Vein endothelial cell (primary cell): ENCODE data around the gene ANAPC7. TPM values are rescaled to one million over a fixed set of nuclear protein-coding genes. Genes with fewer than 3 reads are reported as not detected.

Experiments used
- small RNA-seq: library from RNA; depleted of rRNA; stranded (forward); fragments of <200 nt; gene quantifications from one replicate; pipeline ENCODE3, GENCODE V24; 2012
- total RNA-seq: library from RNA; depleted of rRNA; stranded (reverse); fragments of >200 nt; gene quantifications from 2 replicates; pipeline ENCODE4 v1.2.3, GENCODE V29; 2012

The ANAPC7 gene, protein sequence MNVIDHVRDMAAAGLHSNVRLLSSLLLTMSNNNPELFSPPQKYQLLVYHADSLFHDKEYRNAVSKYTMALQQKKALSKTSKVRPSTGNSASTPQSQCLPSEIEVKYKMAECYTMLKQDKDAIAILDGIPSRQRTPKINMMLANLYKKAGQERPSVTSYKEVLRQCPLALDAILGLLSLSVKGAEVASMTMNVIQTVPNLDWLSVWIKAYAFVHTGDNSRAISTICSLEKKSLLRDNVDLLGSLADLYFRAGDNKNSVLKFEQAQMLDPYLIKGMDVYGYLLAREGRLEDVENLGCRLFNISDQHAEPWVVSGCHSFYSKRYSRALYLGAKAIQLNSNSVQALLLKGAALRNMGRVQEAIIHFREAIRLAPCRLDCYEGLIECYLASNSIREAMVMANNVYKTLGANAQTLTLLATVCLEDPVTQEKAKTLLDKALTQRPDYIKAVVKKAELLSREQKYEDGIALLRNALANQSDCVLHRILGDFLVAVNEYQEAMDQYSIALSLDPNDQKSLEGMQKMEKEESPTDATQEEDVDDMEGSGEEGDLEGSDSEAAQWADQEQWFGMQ
- total RNA-seq, result 35.9 and 52.7 TPM in 2 replicates

DNA sequence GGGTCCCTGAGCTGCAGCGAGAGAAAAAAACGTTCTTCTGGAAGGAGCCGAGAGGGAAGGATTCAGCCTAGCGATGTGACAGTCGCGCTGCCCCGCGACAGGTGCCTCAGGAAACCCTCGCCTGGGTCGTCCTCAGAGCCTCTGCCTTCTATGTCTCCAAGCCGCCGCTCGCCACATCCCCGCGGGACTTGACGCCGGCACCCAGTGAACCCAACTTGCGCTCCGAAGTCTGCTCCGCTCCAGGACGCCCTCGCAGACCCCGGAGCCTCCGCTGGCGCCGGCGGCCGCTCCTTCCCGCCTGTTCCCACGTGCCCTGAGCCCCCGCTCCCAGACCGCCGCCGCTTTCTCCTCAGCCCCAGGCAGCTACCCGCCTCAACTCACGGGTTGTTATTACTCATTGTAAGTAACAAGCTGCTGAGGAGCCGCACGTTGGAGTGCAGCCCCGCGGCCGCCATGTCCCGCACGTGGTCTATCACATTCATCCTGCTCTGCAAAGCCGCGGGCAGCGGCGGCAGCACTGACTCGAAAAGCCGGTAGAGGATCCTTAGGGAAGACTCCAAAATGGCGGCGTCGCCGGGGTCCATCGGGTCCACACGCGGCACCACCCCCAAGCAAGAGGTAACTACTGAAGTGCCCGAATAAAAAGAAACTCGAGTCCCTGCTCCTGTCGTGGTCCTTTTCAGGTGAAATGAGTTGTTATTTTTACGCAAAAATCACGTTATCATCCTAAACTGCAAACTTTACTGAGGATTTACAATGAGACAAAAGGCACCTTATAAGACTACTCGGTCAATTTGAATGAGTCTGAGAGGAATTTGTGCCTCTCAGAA, at the start of gene ANAPC7:
Gene ANAPC7, minus strand, starts transcription at position 563 of the 830 bp plus-strand sequence. Its CDS starts 81 bp downstream, at position 482.

DNA sequence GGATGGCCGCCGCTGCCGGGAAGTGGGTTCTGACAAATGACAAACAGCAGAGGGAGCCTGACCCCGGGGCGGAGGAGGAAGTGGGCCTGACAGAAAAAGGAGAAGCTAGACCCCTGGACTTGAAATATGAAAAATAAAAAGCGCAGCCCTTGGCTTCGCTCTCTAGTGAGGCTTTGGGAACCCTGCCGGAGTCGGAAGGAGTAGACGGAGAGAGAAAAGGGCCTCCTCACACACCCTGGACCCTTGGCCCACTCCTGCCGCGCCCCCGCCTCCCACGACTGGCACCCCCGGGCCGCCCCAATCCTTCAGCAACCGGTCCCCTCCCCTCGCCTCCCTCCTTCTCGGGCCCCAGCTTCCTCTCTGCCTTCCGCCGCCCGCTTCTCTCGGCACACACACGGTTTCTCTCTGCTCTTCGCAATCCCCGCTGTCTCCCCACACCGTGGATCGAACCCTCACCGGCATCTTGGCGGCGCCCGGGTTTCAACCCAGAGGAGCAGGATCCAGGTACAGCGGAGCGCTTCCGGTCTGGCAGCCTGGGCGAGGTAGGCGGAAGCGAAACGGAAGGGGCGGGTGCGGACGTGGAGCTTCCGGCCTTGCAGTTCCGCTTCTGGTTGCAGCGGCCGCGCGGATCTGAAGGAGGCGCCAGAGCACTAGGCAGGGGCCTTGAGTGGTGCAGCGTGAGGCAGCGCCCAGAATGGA, 46.4 kb upstream of the ANAPC7 start, which contains the start of gene ARPC3:
Gene ARPC3, minus strand, starts transcription at position 539 of the 699 bp plus-strand sequence. Its CDS starts 77 bp downstream, at position 462.

Small RNA genes within 50 kb of the gene (small RNA-seq; reads per million reads assigned to genes)
- not detected for gene RN7SL769P

Other genes starting within 250 kb of the ANAPC7 start
- 141 and 156 TPM in 2 replicates for gene ATP2A2, start 122.5 kb downstream of the ANAPC7 start, total RNA-seq
- gene ARPC3, start 46.6 kb upstream of the ANAPC7 start, total RNA-seq, result 447 and 536 TPM in 2 replicates
- 16.7 and 26.7 TPM in 2 replicates for gene GPN3, start 64.5 kb upstream of the ANAPC7 start, total RNA-seq
- gene FAM216A, start 65.1 kb upstream of the ANAPC7 start, total RNA-seq, result 12.0 and 15.0 TPM in 2 replicates
- gene VPS29, start 98.4 kb upstream of the ANAPC7 start, total RNA-seq, result 51.0 and 85.5 TPM in 2 replicates
- 0.19 and 0.33 TPM in 2 replicates for gene RAD9B, start 98.6 kb upstream of the ANAPC7 start, total RNA-seq
- 11.8 and 13.9 TPM in 2 replicates for gene PPTC7, start 179.6 kb upstream of the ANAPC7 start, total RNA-seq
- gene TCTN1, start 210.4 kb upstream of the ANAPC7 start, total RNA-seq, result 13.4 and 13.6 TPM in 2 replicates